SU-DHL-6 (cell line): ENCODE results near the gene TBPL1.

ENCODE experiments used
- H2AFZ ChIP-seq: fragments of 200-600 bp; sonication (generic); 2 replicates; pipeline ENCODE4 v1.6.1; 2014; ENCODE audit warnings: low read depth, mild to moderate bottlenecking, moderate library complexity, mixed read lengths, antibody characterized with exemption, low read length; ENCODE audit not compliant: severe bottlenecking
- H3F3A ChIP-seq: fragments of 200-600 bp; shearing (Covaris generic); 2 replicates; pipeline ENCODE4 v1.6.0; 2016; ENCODE audit warnings: antibody characterized with exemption, mild to moderate bottlenecking; ENCODE audit not compliant: insufficient read depth
- H3K27ac ChIP-seq: fragments of 200-600 bp; sonication (generic); 2 replicates; pipeline ENCODE4 v1.5.1; 2016; ENCODE audit warnings: low read depth, mild to moderate bottlenecking, low read length, moderate library complexity, mixed read lengths
- H3K27me3 ChIP-seq: fragments of 200-600 bp; sonication (generic), shearing (Covaris generic); 2 replicates; pipeline ENCODE4 v1.6.0; 2014; ENCODE audit warnings: mild to moderate bottlenecking, low read length
- H3K36me3 ChIP-seq: fragments of 200-600 bp; sonication (generic); 2 replicates; pipeline ENCODE4 v1.6.1; 2014; ENCODE audit warnings: mild to moderate bottlenecking, low read length, mixed read lengths
- H3K4me2 ChIP-seq: fragments of 300-600, 200-600 bp; shearing (Covaris generic), sonication (generic); 2 replicates; pipeline ENCODE4 v1.6.0; 2014; ENCODE audit warnings: low read length, low read depth, mild to moderate bottlenecking; ENCODE audit not compliant: poor library complexity, severe bottlenecking
- H3K4me3 ChIP-seq: fragments of 200-600 bp; sonication (generic); 2 replicates; pipeline ENCODE4 v1.5.1; 2014; ENCODE audit warnings: antibody characterized with exemption, low read length, mild to moderate bottlenecking, mixed read lengths; ENCODE audit not compliant: insufficient read depth, poor library complexity, severe bottlenecking
- H3K79me2 ChIP-seq: fragments of 200-600 bp; sonication (generic); 2 replicates; pipeline ENCODE4 v1.6.1; 2014; ENCODE audit warnings: mild to moderate bottlenecking, low read length, moderate library complexity; ENCODE audit not compliant: insufficient read depth
- H3K9ac ChIP-seq: fragments of 200-600 bp; sonication (generic); 2 replicates; pipeline ENCODE4 v1.7.0; 2014; ENCODE audit warnings: mild to moderate bottlenecking, low read length
- H3K9me2 ChIP-seq: fragments of 200-600 bp; sonication (generic); replicated peaks from 2 replicates; pipeline ENCODE4 v1.6.1; 2014; ENCODE audit warnings: low read length; ENCODE audit not compliant: insufficient read depth
- H3K9me3 ChIP-seq: fragments of 200-600 bp; sonication (generic); 2 replicates; pipeline ENCODE4 v1.6.1; 2014; ENCODE audit warnings: low read length, mixed read lengths; ENCODE audit not compliant: insufficient read depth
- H4K20me1 ChIP-seq: fragments of 200-600 bp; sonication (generic); 2 replicates; pipeline ENCODE4 v1.6.1; 2014; ENCODE audit warnings: low read depth, mild to moderate bottlenecking, antibody characterized with exemption, low read length, moderate library complexity, mixed read lengths
- EZH2phosphoT487 ChIP-seq: fragments of 200-600 bp; sonication (generic), shearing (Covaris generic); conservative IDR thresholded peaks from 2 replicates; pipeline ENCODE4 v1.6.1; 2018; ENCODE audit warnings: mild to moderate bottlenecking, antibody characterized with exemption, low read length, moderate library complexity, mixed read lengths
- TF ChIP-seq, protein P1 (sequence below): fragments of 200-600 bp; sonication (generic); IDR thresholded peaks from one replicate; pipeline ENCODE4 v1.5.1; 2017; ENCODE audit warnings: antibody characterized with exemption, mild to moderate bottlenecking, low read length, moderate library complexity; ENCODE audit not compliant: insufficient read depth, poor library complexity, severe bottlenecking

TBPL1 gene

DNA sequence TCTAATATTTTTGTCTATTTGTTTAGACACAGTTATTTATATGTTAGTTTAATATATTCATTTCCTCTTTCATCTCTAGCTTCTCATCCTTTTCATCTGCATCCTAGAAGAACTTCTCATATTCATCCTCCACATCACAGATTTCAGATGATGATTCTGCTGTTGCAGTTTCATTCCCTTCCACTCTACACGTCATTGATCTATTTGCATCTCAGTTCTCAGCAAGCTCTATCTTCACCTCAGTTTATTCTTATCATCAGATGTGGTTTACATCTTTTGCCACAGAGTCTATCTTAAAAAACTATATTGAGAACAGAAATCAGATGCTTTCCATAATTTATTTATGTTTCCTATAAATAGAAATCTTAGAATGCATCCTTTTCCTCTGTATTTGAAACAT, 86.1 kb downstream of the TBPL1 start:
- Histone ChIP-seq H3K79me2 (no peaks in the 10 kb centered on the region), H4K20me1 (no peaks in the 10 kb centered on the region), H3K27ac (no peak overlapping the region), H3K9me3 (no peaks in the 10 kb centered on the region), H3K4me2 (no peak overlapping the region), H2AFZ (no peak overlapping the region), H3K4me3 (no peak overlapping the region), H3K9me2 (no peaks in the 10 kb centered on the region), H3F3A (no peaks in the 10 kb centered on the region), H3K9ac (no peak overlapping the region), H3K36me3 (no peaks in the 10 kb centered on the region), H3K27me3 (no peaks in the 10 kb centered on the region)
- TF ChIP-seq, protein P1, sequence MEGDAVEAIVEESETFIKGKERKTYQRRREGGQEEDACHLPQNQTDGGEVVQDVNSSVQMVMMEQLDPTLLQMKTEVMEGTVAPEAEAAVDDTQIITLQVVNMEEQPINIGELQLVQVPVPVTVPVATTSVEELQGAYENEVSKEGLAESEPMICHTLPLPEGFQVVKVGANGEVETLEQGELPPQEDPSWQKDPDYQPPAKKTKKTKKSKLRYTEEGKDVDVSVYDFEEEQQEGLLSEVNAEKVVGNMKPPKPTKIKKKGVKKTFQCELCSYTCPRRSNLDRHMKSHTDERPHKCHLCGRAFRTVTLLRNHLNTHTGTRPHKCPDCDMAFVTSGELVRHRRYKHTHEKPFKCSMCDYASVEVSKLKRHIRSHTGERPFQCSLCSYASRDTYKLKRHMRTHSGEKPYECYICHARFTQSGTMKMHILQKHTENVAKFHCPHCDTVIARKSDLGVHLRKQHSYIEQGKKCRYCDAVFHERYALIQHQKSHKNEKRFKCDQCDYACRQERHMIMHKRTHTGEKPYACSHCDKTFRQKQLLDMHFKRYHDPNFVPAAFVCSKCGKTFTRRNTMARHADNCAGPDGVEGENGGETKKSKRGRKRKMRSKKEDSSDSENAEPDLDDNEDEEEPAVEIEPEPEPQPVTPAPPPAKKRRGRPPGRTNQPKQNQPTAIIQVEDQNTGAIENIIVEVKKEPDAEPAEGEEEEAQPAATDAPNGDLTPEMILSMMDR = no peak
- TF ChIP-seq EZH2phosphoT487 = no peak
